NCI-H1694 treated with DMSO at 0.1 percent for 48 hours (cell line): ENCODE measurements around the gene RCCD1.
A peak's percentile ranks its signal among the peaks of the same experiment; 100 is the strongest.

Experiments used
- DNase-seq: peaks from one replicate; lab custom pipeline; 2025; lab: John Stamatoyannopoulos, UW

The RCCD1 gene

GRCh38 chr15:90962021-90962420 lies 7.3 kb downstream of the RCCD1 start:
- no peak for DNase-seq

GRCh38 chr15:90966262-90966661 lies 11.6 kb downstream of the RCCD1 start:
- DNase-seq: no peak

DNA sequence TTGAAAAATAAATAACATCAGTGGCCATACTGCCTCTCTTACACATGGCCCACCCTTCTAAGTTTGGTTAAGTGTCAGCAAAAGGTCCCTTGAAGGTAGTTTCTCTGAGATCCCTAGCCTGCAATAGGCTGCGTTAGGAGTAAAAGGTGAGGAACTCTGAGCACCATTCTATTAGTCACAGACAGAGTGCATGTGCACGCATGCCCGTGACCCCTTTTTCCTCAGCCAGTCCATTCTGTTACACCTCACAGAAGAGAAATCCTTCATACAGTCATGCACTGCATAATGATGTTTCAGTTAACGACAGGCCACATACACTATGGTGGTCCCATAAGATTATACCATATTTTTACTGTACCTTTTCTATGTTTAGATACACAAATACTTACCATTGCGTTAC lies 12.5 kb downstream of the RCCD1 start:
- no peak for DNase-seq

GRCh38 chr15:90968434-90968833 lies 13.8 kb downstream of the RCCD1 start:
- DNase-seq: no peak

GRCh38 chr15:90970274-90970673 lies 15.6 kb downstream of the RCCD1 start:
- no peak for DNase-seq

DNA sequence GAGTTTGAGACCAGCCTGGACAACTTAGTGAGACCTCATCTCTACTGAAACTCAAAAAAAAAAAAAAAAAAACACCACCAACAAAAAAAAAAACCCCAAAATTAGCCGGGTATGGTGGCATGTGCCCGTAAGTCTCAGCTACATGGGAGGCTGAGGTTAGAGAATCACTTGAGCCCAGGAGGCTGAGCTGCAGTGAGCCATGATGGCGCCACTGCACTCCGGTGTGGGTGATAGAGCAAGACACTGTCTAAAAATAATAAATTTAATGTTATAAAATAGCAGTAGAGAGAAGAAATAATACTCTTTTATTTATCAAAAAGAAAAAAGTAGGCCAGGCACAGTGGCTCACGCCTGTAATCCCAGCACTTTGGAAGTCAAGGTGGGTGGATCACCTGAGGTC lies 17.4 kb downstream of the RCCD1 start:
- no peak for DNase-seq

DNA sequence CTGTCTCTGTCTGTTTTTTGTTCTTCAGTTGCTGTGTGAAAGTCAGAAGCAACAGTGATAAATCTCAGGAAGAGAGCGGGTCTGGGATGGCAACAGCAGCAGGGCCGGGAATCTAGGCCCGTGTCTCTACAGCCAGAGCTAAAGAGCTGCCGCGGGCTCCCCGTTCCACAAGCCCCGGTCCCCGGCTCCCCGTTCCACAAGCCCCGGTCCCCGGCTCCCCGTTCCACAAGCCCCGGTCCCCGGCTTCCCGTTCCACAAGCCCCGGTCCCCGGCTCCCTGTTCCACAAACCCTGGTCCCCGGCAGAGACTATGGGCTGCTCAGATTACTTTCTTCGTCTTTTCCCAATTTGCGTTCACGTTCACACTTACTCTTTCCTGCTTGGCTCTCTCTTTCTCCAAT lies 19.5 kb downstream of the RCCD1 start:
- DNase-seq: no peak

- no peak for DNase-seq
These were observed 24.9 kb downstream of the RCCD1 start for GRCh38 chr15:90979582-90979981.

- DNase-seq: no peak
These were observed 27.0 kb downstream of the RCCD1 start for GRCh38 chr15:90981681-90982080.

DNA sequence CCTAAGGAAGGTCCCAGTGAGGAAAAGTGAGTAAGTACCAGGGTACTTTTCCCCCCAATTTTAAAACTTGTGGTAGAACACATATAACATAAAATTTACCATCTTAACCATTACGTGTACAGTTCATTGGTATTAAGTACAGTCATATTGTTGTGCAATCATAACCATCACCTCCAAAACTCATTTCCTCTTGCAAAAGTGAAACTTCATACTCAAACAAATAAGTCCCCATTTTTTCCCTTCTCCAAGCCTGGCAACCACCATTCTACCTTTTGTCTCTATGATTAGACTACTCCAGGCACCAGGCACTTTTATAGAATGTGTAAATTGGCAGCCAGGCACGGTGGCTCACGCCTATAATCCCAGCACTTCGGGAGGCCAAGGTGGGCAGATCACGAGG lies 27.5 kb downstream of the RCCD1 start:
- DNase-seq: no peak

DNA sequence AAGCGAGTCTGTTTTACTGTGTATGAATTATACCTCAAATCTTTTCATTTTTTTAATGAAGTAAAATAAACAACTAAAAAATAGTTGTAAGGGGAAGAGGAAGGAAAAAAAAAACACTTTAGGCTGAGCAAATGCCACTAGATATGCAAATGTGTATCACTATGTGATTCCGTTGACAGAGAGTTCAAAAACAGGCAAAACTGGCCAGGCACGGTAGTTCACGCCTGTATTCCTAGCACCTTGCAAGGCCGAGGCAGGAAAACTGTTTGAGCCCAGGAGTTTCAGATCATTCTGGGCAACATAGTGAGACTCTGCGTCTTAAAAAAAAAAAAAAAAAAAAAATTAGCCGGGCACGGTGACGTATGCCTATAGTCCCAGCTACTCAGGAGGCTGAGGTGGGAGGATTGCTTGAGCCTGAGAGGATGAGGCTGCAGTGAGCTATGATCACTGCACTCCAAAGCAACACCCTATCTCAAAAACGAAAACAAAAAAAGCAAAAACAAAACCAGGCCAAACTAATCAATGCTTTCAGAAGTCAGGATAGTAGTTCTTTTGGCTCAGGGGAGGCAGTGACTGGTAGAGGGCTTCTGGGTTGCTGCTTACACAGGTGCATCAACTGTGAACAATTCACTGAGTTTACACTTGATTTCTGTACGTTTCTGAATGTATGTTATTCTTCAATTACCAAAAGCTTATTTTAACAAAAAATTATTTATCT lies 32.3 kb downstream of the RCCD1 start:
- no peak for DNase-seq

DNA sequence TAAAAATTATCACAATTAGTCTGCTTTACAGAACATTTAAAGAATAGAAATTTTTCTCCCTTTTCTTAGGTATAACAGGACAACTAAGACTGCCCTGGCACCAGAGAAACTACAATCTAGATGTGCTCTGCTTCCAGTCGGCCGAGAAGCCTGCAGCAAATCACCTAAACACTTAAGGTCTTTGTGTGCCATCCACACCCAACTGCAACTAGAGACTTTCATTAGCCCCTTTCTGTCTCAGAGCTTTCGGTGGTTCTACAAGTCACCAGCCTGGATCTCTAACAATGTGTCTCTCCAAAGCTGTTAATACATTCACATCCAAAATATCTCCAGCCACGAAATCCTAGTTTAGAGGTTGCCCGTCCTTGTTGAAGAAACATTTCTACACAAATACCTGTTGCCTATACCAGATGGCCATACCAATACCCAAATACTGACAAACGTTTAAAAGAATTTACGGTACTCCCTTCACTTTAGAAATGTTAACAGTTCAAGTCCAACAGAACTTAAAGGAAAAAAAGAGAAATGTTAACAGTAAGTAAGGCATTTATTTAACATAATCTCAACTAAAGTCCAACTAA lies 33.0 kb downstream of the RCCD1 start:
- DNase-seq: no peak

DNA sequence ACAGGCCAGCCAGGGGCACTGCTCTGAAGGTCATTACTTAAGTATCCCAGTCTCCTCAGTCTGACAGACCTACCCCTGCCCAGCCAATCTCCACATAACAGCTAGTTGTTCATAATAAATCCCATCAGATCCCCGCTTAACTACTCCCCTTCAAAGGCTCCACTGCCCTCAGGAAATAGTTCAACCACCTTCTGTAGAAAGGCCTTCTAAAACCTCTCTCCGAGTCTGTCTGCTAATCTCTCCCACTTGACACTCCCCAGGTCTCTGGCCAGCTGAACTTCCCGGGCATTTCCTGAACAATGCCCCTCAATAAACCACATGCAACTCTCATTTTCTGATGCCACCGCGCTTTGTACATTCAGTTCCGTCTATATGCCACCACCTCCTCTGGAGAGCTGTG lies 33.6 kb downstream of the RCCD1 start:
- no peak for DNase-seq

GRCh38 chr15:90989040-90989768 lies 34.5 kb downstream of the RCCD1 start:
- no peak for DNase-seq

- DNase-seq: no peak
These were observed 35.8 kb downstream of the RCCD1 start for GRCh38 chr15:90990446-90990845.

GRCh38 chr15:90991587-90992285 lies 37.1 kb downstream of the RCCD1 start:
- DNase-seq: no peak

DNA sequence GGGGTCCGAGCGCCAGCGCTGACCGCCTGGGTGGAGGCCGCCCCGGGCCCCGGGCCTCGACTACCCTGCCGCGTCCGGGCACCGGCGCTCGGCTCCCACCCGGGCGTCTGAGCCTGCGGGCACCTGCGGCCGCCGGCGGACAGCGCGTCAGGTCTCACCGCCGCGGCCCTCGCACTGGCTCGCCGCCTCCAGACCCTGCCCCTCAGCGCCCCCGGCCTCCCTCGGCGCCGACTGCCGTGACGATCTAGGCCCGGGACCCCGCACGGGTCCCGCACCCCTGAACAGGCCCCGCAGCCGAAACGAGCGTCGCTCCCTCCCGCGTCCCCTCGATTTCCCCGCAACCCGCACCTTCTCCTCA lies 39.4 kb downstream of the RCCD1 start:
- DNase-seq: no peak

- DNase-seq: peak; percentile 94
These were observed 40.0 kb downstream of the RCCD1 start, which contains the start of gene PRC1 for GRCh38 chr15:90994417-90995311. Gene PRC1 (minus strand): TSS chr15:90994535. CDS start chr15:90994417, 118 bp downstream.

GRCh38 chr15:90998737-90999136 lies 44.1 kb downstream of the RCCD1 start:
- no peak for DNase-seq

- DNase-seq: no peak
These were observed 46.5 kb downstream of the RCCD1 start for GRCh38 chr15:91001209-91001608.

- DNase-seq: no peak
These were observed 52.6 kb downstream of the RCCD1 start for GRCh38 chr15:91007266-91007665.
